Colonic mucosa (tissue), 4 donors: ENCODE data around the gene PLEKHJ1. TPM values are rescaled to one million over a fixed set of nuclear protein-coding genes. Genes with fewer than 3 reads are reported as not detected.

Experiments used
- DNase-seq: peaks from one replicate; pipeline ENCODE4 v3.0.0-alpha.2; 2020
- H3K27ac ChIP-seq: fragments of 200-600 bp; one replicate; pipeline ENCODE4 v1.8.0; 2021
- H3K27me3 ChIP-seq: fragments of 200-600 bp; one replicate; pipeline ENCODE4 v1.8.0; 2021
- H3K36me3 ChIP-seq: fragments of 200-600 bp; one replicate; pipeline ENCODE4 v1.8.0; 2021
- H3K4me1 ChIP-seq: fragments of 200-600 bp; one replicate; pipeline ENCODE4 v1.8.0; 2021; ENCODE audit warnings: mild to moderate bottlenecking
- H3K4me3 ChIP-seq: fragments of 200-600 bp; one replicate; pipeline ENCODE4 v1.8.0; 2021
- H3K9ac ChIP-seq, 2 donors: one replicate each; pipeline ENCODE4 v1.7.0; 2013; ENCODE audit warnings: control low read depth in 2 of 2, low read depth in 2 of 2, low read length in 2 of 2
- H3K9me3 ChIP-seq: fragments of 200-600 bp; one replicate; pipeline ENCODE4 v1.8.0; 2021
- intact Hi-C: fragments of 100-400 bp; cut with DNase I; formaldehyde crosslinking; loops from one replicate; pipeline ENCODE4 v1.14.1; 2022
- total RNA-seq, 2 donors: library from RNA; stranded (reverse); fragmentation: NEBNext Ultra II Directional in 1 of 2; extraction: Animal tissue kit (Norgen Biotek cat#: 25700) in 1 of 2; gene quantifications; one replicate each; pipeline ENCODE4 v1.2.1, GENCODE V29; 2021
- TF ChIP-seq, protein P1 (sequence below): fragments of 200-600 bp; IDR thresholded peaks from one replicate; pipeline ENCODE4 v1.8.0; 2022; ENCODE audit warnings: antibody characterized with exemption, mild to moderate bottlenecking
- donor health status: healthy.
- donor health status: DM: no; HTN: no; CAD: no.
- donor health status: DM: no; HTN: no; CAD: no.

PLEKHJ1 gene
- total RNA-seq, 2 donors from 2014 or later: 176 to 238 TPM

DNA sequence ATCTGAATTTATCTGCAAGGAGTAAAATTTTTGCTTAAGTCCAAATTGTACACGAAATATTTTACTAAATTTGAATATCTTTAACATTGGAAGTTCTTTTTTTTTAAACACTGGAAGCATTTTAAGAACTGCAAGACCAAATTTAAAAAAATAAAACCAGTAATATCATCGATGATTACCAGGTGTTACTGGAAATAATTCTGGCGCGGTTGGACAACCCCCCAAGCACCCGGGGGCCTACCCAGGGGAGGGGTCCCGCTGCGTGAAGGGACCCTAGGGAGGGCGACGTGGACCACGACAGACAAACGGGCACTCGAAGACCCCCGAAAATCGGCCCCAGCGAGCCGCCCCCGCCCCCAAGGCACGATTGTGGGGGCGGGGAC is 32.7 kb upstream of the PLEKHJ1 start:
- H3K36me3 ChIP-seq: no peaks in the 10 kb centered on the region
- peaks cover 30% of the 10 kb centered on the region for H3K4me1 ChIP-seq
- H3K4me3 ChIP-seq: peak overlapping the region; percentile 98
- no peak for DNase-seq
- H3K27me3 ChIP-seq: no peaks in the 10 kb centered on the region
- intact Hi-C loops: no loop called here
- TF ChIP-seq, protein P1, sequence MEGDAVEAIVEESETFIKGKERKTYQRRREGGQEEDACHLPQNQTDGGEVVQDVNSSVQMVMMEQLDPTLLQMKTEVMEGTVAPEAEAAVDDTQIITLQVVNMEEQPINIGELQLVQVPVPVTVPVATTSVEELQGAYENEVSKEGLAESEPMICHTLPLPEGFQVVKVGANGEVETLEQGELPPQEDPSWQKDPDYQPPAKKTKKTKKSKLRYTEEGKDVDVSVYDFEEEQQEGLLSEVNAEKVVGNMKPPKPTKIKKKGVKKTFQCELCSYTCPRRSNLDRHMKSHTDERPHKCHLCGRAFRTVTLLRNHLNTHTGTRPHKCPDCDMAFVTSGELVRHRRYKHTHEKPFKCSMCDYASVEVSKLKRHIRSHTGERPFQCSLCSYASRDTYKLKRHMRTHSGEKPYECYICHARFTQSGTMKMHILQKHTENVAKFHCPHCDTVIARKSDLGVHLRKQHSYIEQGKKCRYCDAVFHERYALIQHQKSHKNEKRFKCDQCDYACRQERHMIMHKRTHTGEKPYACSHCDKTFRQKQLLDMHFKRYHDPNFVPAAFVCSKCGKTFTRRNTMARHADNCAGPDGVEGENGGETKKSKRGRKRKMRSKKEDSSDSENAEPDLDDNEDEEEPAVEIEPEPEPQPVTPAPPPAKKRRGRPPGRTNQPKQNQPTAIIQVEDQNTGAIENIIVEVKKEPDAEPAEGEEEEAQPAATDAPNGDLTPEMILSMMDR: no peak
- peak overlapping the region; percentile 99 for H3K27ac ChIP-seq
- no peaks in the 10 kb centered on the region for H3K9me3 ChIP-seq
- H3K9ac ChIP-seq: peak overlapping the region; percentile 58 to 64

DNA sequence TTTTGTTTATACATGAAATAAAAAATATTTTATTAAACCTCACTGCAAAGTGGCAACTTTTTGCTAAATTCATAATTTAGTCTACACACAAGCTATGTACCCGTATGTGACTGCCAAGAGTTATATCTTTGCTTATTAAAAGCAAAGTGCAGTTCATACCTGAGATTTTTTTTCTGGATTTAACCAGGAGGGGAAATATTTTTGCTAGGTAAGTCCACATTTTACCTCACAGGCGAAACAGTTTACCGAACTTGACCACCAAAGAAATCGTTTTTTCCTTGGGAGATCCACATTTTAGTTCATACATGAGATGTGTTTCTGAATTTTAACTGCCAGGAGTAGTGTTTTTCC is 32.3 kb upstream of the PLEKHJ1 start:
- intact Hi-C loops: no loop called here
- no peak overlapping the region for H3K4me3 ChIP-seq
- no peaks in the 10 kb centered on the region for H3K27me3 ChIP-seq
- H3K4me1 ChIP-seq: peaks cover 27% of the 10 kb centered on the region
- TF ChIP-seq, protein P1: no peak
- no peaks in the 10 kb centered on the region for H3K36me3 ChIP-seq
- H3K27ac ChIP-seq: no peak overlapping the region
- DNase-seq: no peak
- H3K9ac ChIP-seq: peak overlapping the region in 1 of 2 donors; percentile 58
- H3K9me3 ChIP-seq: no peaks in the 10 kb centered on the region

DNA sequence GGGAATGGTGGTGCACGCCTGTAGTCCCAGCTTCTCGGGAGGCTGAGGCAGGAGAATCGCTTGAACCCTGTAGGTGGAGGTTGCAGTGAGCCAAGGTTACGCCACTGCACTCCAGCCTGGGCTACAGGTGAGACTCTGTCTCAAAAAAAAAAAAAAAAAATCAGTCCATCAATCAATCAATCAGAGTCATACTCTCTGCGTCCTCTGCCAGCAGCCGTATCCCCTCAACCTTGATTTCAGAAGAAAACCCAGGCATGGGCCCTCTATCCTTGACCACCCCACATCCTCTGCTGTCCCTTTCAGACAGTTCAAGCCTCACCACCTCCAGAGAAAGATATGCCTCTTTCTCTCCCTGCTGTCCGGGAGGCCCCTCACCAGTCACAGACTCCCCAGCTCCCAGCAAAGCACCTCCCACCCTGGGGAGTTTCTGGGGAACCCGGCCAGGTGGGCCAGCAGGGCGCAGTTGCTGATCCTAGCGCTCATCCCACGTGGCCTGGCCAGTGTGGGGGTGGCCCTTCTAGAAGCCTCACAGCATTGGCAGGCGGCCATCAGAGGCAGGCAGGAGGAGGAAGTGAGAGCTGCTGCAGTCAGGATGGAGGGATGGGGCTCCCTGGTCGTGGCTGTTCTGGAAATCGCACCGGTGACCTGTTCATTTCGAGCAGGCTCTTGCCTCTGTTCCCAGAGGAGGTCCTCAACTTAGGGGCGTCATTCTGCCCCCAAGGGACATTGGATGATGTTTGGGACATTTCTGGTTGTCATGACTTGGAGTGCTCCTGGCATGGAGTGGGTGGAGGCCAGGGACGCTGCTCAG is 30.3 kb upstream of the PLEKHJ1 start:
- peak overlapping the region in 1 of 2 donors; percentile 35 for H3K9ac ChIP-seq

DNA sequence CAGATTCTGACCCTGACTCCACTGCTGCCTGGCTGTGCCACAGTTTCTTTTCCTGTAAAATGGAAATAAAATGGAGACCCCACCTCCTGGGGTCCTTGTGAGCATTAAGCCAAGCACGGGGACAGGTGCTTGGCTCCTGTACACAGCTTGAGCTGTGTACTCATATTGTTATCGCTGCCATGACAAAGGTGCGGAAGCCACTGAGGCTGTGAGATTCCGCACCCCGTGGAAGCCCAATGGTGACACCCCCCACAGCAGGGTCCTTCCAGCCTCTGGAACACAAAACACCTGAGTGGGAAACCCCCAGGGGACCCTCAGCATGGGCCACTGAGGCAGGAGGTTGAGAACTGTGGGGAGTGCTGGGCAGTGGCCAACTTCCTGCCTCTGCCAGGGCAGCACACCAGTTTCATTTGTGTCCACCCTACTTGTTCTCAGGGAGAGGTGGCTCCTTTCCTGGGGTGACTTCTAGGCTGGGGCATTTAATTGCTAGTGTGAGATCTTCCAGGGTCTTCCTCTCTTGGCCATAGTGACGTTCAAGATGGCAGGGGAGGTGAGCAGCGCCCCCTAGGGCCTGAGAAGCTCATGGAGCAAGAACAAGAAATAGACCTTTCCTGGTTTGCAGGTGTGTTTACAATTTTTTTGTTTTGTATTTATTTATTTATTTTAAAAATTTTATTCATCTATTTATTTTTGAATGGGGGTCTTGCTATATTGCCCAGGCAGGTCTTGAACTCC is 25.5 kb upstream of the PLEKHJ1 start:
- DNase-seq: peak; percentile 68
- H3K9ac ChIP-seq: no peak overlapping the region
- H3K4me1 ChIP-seq: peaks cover 12% of the 10 kb centered on the region
- H3K27ac ChIP-seq: peak overlapping the region; percentile 68
- H3K27me3 ChIP-seq: no peaks in the 10 kb centered on the region
- TF ChIP-seq, protein P1: peak; percentile 57
- H3K9me3 ChIP-seq: no peaks in the 10 kb centered on the region
- no peaks in the 10 kb centered on the region for H3K36me3 ChIP-seq
- H3K4me3 ChIP-seq: no peak overlapping the region
- intact Hi-C loops: no loop called here

More for the DNA sequence above, 30.3 kb upstream of the PLEKHJ1 start:
- intact Hi-C loops: no loop called here
- no peak overlapping the region for H3K4me3 ChIP-seq
- H3K4me1 ChIP-seq: peaks cover 9% of the 10 kb centered on the region
- peak; percentile 96 for DNase-seq
- TF ChIP-seq, protein P1: no peak
- H3K27me3 ChIP-seq: no peaks in the 10 kb centered on the region
- no peaks in the 10 kb centered on the region for H3K36me3 ChIP-seq
- H3K27ac ChIP-seq: peak overlapping the region; percentile 71
- no peaks in the 10 kb centered on the region for H3K9me3 ChIP-seq

DNA sequence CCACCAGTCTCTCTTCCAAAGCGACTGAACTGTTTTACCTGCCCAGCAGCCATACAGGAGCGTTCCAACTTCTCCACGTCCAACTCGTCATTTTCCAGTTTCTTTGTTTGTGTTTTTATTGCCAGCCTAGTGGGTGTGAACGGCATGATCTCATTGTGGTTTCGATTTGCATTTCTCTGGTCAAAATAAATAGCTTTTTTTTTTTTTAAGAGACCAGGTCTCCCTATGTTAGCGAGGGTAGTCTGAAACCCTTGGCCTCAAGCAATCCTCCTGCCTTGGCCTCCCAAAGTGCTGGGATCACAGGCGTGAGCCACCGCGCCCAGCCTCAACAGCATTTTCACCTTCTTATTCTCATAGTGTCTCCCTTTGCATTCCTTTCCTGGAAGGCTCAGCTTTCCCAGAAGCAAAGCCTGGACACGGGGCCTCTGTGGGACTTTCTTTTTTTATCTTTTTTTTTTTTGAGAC is 24.2 kb upstream of the PLEKHJ1 start:
- DNase-seq: peak; percentile 54
- Histone ChIP-seq H3K27ac (peak overlapping the region; percentile 68), H3K4me3 (no peak overlapping the region), H3K27me3 (no peaks in the 10 kb centered on the region), H3K9me3 (no peaks in the 10 kb centered on the region), H3K36me3 (no peaks in the 10 kb centered on the region), H3K4me1 (peaks cover 7% of the 10 kb centered on the region), H3K9ac (no peak overlapping the region)
- intact Hi-C loops: no loop called here
- TF ChIP-seq, protein P1: no peak
